ENCODE measurements around the gene SLC8A3.

The SLC8A3 gene

DNA sequence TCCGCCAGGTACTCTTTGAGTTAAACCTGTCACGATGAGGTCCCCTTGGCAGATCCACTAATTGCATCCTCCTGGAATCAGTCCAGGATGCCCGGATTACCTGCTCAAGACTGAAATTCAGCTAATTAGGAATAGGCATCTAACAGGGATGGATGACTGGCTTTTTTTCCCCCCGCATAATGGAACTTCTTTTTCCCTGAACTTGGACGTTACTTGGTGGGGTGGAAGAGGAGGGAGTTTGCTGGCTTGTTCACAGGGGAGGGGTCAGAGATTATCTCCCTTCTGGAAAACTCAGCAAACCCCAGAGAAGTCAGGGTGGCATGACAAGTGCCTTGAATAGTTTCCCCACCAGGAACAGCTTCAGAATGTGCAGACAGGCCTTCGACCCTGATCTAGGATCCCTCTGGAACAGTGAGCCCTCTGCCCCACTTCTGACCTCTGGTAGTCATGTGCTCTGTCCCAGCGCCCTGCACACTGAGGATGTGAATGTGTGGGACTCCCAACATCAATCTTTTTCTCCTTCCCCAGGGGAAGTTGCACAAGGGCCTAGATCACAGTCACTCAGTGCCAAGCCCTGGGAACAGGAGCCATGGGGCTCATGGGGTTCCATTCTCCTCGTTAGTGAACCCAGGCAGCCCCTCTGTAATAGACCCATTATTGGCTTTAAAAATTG, 167.1 kb downstream of the SLC8A3 start:
- DNase-seq: peak; percentile 48 to 62 (median 55)

- peak; percentile 47 to 59 (median 53) for DNase-seq
Observed at GRCh38 chr14:70020352-70021170, 168.2 kb downstream of the SLC8A3 start.

- no peak for DNase-seq
Observed at GRCh38 chr14:70019695-70020094, 169.1 kb downstream of the SLC8A3 start.

DNA sequence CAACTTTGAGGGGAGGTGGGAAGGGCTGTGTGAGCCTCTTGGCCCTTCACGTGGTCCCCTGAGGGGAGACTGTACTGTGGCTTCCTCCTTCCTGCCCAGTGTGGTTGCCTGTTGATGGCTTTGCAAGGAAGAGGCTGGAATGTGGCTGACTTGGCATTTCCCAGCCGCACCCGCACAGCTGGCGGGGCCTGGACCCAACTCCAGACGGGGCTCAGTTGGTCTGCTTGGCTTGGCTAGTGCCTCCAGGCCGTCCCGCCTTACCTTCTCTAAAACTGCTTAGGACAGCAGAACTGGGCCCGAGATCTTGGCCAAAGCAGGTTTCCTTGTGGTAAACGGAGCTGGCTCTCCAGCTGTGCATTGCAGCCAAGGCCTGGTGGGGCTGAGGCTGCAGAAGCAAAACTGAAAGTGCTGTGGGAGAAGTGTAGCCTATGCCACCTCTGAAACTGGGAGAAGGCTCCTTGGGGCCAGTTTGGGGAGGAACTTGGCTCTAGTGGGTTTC, 170.0 kb downstream of the SLC8A3 start:
- DNase-seq: peak; percentile 71 to 81 (median 78)

GRCh38 chr14:70018230-70018629, 170.5 kb downstream of the SLC8A3 start:
- DNase-seq: no peak

DNA sequence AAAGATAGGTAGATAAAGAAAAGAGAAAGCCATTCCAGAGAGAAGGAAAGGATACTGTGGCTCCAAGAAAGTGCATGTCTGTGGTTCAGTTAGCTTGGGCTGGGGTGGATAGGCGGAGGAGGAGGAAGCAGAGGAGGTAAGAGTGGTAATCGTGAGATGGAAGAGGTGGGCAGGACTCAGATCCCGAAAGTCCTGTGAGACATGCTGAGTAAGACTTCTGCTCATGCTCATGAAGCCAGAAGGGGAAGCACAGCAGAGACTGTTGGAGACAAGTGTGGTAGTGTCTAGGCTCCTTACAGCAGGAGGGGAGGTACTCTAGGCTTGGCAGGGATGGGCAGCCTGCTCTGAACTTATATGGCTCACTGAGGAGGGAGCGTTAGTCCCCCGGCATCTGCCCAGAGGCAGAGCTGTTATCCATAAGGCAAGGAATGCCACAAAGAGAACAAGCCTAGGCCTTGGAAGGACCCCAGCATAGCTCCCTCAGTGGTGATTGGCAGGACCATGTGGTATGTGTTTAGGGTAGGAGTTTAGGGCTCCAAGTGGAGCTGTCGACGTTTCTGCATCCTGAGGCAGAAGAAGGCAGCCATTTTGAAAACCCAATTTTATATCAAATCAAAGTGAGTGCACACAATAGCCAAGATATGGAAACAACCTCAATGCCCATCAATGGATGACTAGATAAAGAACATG, 174.2 kb downstream of the SLC8A3 start:
- peak; percentile 61 to 63 (median 61) for DNase-seq

DNA sequence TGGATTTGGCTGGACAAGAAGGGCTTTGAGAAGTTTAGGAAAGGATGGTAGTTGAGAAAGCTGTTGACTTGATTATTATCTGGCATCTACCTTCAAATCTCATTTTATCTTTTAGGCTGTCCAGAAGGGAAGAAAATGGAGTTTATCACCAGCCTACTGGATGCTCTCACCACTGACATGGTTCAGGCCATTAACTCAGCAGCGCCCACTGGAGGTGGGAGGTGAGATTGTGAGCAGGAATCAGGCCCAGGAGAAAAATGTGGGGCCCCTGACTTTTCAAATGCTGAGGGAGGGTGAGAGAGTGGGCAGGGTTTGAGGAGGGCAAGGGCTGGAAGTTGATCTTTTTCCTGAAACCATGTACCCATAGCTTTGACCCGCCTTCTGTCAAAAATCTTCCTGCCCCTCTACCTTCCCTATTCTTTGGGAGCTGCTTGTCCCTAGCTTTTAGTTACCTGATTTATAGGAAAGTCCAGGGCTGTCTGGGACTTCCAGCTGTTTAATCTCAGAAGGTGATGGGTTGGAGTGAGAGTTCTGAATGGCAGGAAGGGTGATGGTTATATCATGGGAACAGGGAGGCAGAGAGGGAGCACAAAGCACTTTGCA, 175.4 kb downstream of the SLC8A3 start:
- DNase-seq: peak; percentile 45 to 61 (median 47)

GRCh38 chr14:70011708-70012107, 177.0 kb downstream of the SLC8A3 start:
- no peak for DNase-seq

- no peak for DNase-seq
Observed at GRCh38 chr14:70011098-70011497, 177.7 kb downstream of the SLC8A3 start.

DNA sequence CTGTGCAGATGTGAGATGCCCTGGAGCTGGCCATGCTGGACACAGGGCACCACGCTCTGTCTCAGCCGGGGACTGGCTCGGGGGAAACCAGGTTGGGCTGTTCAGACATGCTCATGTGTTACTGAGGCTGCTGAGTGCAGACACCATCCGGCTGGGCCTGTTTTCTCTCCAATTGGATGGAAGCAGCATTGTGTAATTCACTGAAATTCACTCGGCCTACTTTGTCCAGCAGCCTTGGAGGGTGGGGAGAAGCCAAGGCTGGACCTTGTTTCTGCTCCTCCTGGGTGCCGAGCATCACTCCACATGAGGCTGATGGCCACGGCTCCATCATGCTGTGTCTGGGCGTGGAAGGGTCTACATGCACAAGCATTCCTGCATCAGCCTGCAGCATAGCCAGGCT, 178.8 kb downstream of the SLC8A3 start:
- DNase-seq: no peak

GRCh38 chr14:70008284-70009262, 180.2 kb downstream of the SLC8A3 start:
- DNase-seq: no peak

DNA sequence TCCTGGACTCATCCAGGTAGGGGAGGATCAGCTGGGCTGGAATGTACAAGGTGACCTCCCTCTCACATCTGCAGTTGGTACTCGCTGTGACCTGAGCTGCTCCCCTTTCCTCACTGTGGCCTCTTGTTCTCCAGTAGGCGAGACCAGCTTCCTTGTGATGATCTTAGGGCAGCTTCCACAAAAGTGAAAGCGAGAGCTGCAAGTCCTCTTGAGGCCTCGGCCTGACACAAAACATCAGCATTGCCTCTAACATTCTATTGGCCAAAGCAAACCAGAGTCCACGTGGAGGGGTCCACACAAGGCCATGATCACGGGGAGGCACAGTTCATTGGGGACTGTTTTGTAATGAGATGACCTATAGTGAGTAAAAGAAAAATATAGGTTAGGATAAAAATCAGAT, 182.1 kb downstream of the SLC8A3 start:
- no peak for DNase-seq

DNA sequence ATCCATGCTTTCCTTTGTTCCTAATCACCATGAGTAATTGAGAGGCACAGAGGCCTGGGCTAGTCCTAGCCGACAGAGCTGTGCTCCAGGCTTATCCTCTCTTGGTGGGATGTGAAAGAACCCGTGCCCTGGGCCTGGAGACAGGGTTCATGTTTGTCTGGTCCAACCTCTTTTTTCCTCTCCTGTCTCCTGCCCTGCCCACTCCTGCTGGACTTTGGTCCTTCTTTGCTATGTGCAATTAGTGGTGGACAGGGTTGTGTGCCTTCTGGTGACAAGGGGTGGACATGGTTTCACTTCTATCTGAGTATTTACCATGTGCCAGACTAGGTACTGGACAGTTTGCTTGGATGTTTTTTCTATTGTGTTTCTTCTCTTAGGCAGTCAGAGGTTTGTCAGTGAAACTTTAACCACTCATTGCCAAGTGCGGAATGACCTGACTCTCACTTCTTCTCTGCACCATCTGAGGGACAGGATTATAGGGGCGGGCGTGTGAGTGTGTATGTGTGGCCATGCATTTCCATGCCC, 183.4 kb downstream of the SLC8A3 start:
- no peak for DNase-seq

DNA sequence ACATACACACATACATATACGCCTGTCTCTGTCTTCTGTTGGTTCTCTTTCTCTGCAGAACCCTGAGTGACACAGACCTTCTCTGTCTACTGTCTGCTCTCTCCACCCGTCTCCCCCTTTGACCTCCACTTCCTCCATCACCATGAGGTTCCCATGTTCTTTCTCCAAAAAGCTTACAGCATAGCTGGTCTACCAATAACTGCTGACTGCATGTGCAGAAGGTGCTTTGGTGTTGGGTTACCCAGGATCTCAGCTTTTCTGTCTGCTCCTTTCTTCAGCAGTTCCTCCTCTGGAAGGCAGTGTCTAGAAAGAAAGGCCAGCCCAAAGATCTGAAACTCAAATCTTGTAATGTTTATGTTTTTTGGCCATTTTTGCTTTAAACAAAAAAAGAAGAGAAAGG, 184.0 kb downstream of the SLC8A3 start:
- DNase-seq: no peak

DNA sequence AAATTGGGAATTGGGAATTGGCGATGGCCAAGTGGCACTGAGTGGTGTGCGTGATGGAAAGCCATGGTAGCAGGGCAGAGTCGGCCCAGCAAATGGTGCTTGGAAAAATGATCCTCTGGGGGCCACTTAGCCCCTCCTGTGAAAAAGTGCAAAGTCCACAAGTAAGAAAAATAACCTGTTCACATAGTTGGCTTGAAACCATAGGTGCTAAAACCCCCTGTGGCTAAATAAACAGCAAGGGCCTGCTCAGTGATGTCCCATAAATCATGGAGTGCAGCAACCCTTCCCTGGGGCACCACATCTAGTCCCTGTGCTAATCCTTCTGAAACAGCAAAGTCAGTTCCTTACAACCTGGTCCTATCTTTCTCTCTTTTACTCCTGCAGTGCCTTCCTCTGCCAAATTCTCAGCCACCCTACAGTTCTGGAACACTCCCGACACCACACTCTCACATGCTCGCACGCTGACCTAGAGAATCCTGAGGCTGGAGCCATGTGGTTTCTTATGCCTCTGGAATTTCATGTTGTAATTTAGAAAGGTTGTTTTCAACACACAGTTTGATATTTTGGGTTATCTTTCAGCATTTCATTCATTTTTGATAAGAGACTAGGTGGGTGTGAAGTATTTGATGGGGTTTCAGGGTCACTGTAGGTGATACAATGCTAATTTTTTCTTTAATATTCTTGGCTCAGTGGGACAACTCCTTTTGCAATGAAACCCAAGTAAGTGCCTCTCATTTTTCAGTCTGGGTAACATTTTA, 186.0 kb downstream of the SLC8A3 start:
- no peak for DNase-seq

GRCh38 chr14:70000601-70001000, 188.2 kb downstream of the SLC8A3 start:
- no peak for DNase-seq

- DNase-seq: no peak
Observed at GRCh38 chr14:69999261-69999674, 189.5 kb downstream of the SLC8A3 start.

GRCh38 chr14:69997849-69998248, 190.9 kb downstream of the SLC8A3 start:
- no peak for DNase-seq

DNA sequence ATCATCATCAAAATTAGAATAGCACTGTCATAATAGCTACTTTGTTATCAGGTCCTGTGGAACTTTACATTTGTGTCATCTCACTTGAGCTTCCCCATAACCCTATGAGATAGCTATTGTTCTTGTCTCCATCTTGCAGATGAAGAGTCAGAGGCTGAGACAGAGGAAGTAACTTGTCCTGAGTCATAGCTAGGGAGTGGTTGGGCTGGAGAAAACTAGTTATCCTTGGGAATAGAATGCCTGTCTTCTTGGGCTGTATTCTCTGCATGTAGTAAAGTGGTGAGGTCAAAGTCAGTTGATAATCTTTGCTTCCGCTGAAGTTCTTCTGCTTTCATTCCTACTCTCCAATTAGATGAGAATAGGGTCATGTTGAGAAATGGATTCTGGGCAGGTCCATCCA, 192.5 kb downstream of the SLC8A3 start:
- peak; percentile 36 to 64 (median 63) for DNase-seq
